HG03442 (cell line): ENCODE data around the gene EXOC1.
"Not testable (repeated sequence)": the region's sequence is repeated elsewhere in the genome, so short reads cannot be mapped to it uniquely, and the experiment has no call there.

ENCODE experiments used
- ATAC-seq: cut with Tn5 transposase; IDR thresholded peaks from one replicate; pipeline ENCODE4 v1.9.1; 2021; ENCODE audit warnings: mild to moderate bottlenecking, moderate library complexity; ENCODE audit not compliant: unreplicated experiment

EXOC1 gene

GRCh38 chr4:55903577-55903976, 50.1 kb downstream of the EXOC1 start:
- ATAC-seq = no peak

- ATAC-seq = no peak
These were observed 51.1 kb downstream of the EXOC1 start for GRCh38 chr4:55904576-55904975.

- ATAC-seq = no peak
These were observed 52.9 kb downstream of the EXOC1 start for GRCh38 chr4:55906323-55906722.

GRCh38 chr4:55906989-55907388, 53.5 kb downstream of the EXOC1 start:
- no peak for ATAC-seq

- no peak for ATAC-seq
These were observed 54.0 kb downstream of the EXOC1 start for GRCh38 chr4:55907469-55907868.

- ATAC-seq = no peak
These were observed 56.7 kb downstream of the EXOC1 start for GRCh38 chr4:55910140-55910539.

GRCh38 chr4:55912249-55912648, 58.8 kb downstream of the EXOC1 start:
- ATAC-seq = no peak

- ATAC-seq = no peak
These were observed 67.1 kb downstream of the EXOC1 start for GRCh38 chr4:55920571-55920970.

GRCh38 chr4:55921093-55921492, 67.6 kb downstream of the EXOC1 start:
- no peak for ATAC-seq

GRCh38 chr4:55925241-55925640, 71.8 kb downstream of the EXOC1 start:
- ATAC-seq = no peak

GRCh38 chr4:55926610-55927009, 73.2 kb downstream of the EXOC1 start:
- ATAC-seq = no peak

GRCh38 chr4:55927803-55928437, 74.5 kb downstream of the EXOC1 start:
- no peak for ATAC-seq

- no peak for ATAC-seq
These were observed 75.4 kb downstream of the EXOC1 start for GRCh38 chr4:55928846-55929245.

GRCh38 chr4:55931043-55931442, 77.6 kb downstream of the EXOC1 start:
- ATAC-seq = no peak

- no peak for ATAC-seq
These were observed 78.4 kb downstream of the EXOC1 start for GRCh38 chr4:55931833-55932232.

- ATAC-seq = no peak
These were observed 79.1 kb downstream of the EXOC1 start for GRCh38 chr4:55932511-55932910.

GRCh38 chr4:55933611-55934010, 80.2 kb downstream of the EXOC1 start:
- ATAC-seq = no peak

GRCh38 chr4:55935907-55936306, 82.5 kb downstream of the EXOC1 start:
- ATAC-seq = not testable (repeated sequence)

GRCh38 chr4:55938481-55938880, 85.0 kb downstream of the EXOC1 start:
- no peak for ATAC-seq

GRCh38 chr4:55939421-55939820, 86.0 kb downstream of the EXOC1 start:
- no peak for ATAC-seq

GRCh38 chr4:55941881-55942396, 88.5 kb downstream of the EXOC1 start:
- ATAC-seq = no peak

GRCh38 chr4:55947254-55947882, 93.9 kb downstream of the EXOC1 start:
- ATAC-seq = peak; percentile 23
